Left colon (tissue), 2 donors: ENCODE measurements around the gene PDE1A. TPM values are rescaled to one million over a fixed set of nuclear protein-coding genes. Genes with fewer than 3 reads are reported as not detected.

Source experiments
- ATAC-seq: fragments of 200-7000 bp; cut with Tn5 transposase; one replicate; pipeline ENCODE4 v1.9.1; 2020; ENCODE audit warnings: mild to moderate bottlenecking, moderate library complexity
- DNase-seq, 2 donors: peaks; one replicate each; pipeline ENCODE4 v3.0.0-alpha.2; 2020
- intact Hi-C, 2 donors: fragments of 100-400 bp; cut with DNase I in 1 of 2; cut with micrococcal nuclease in 1 of 2; formaldehyde crosslinking; loops; one replicate each; pipeline versions ENCODE4 v1.11.2 to v1.14.0; 2022; cut with DNase I, micrococcal nuclease
- total RNA-seq, 2 donors: library from RNA; stranded (reverse); fragmentation: NEBNext Ultra II Directional; extraction: Animal tissue kit (Norgen Biotek cat#: 25700); gene quantifications; one replicate each; pipeline ENCODE4 v1.2.1, GENCODE V29; 2021
- donor health status: DM: no; HTN: no; CAD: no.
- donor health status: DM: yes; HTN: yes; CAD: no.

The PDE1A gene
- total RNA-seq, 2 donors from 2014 or later, result 2.2 to 4.0 TPM

DNA sequence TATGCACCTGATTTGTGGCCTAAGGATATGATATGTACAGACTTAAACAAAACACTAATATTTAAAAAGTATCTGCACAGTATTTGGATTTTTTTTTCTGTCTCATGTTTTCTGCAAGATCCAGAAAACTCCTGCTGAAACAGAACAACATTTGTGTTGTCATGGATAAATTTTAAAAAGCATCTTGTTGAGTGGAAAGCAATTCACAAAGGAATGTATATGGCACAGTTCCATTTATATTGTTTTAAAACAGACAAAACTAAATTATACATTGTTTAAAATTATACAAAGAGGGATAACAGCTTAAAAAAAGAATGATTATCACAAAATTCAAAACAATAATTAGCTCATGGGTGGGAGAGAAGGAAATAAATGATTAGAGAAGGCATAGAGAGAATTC, 247.7 kb downstream of the PDE1A start:
- intact Hi-C loops, result no loop called here
- no peak for DNase-seq

DNA sequence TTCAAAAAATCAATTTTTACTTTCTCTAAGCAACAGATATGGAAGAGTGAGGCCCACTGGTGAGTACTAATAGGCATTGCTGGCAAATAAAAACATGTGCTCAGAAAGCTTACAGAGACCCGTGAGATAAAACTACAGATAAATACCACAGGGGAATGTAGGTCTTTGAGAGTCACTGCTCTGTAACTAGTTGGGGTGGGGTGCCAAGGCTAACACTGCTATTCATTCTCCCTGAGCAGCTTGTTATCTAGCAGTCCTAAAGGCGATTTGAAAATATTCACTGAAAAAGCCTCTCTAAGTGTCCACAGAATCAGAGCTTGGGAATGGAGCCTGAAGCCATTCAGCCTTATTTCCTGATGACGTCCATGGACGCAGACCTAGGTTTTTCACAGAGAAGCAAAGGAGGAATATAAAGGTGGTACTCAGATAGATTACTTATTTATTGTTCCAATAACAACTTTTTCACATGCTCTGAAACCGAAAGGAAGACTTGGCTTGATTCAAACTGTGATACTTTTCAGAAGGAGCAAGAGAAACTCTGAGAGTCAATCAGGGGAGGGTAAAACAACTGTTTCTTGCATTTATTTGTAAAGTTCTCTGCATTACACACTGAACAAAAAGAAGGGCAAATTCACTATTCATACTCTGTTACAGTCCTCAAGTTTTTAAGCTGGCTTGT, 252.8 kb downstream of the PDE1A start:
- ATAC-seq, result no peak
- DNase-seq, result no peak
- intact Hi-C loops, result no loop called here

More for the DNA sequence above, 247.7 kb downstream of the PDE1A start:
- ATAC-seq, result no peak

DNA sequence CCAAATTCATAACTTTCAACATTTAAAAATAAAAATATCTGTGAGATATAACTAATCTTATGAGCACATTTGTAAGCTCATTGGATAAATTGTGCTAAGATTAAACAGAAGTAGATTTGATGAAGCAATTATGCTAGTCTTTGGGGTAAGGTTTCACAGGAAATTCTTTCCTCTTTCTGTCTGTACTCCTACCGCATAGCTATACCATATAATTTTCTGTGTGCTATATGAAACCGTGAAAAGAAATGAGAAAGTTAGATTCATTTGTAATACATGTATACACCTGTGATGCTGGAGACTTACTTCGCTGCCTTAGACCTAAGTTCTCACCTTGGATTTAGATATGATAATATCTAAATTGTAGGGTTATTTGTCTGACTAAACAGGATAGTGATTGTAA, 256.5 kb downstream of the PDE1A start:
- ATAC-seq, result no peak
- intact Hi-C loops, result no loop called here

DNA sequence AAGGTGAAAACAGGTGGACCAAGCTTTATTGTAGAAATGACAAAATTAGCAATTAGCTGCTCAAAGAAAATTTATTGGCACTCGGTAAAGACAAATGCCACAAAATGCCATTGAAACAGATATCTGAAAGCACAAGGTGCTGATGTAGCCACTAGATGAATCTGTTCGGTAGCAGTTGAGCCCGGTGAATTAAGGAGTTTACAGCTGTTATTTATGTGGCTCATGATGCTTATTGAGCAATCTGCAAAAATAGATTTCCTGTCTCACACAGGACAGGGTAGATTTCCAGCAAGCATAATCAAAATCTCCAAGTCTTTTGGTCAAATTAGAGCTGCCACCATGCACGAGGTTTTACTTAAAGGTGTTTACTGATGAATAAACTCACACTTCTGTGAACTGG, 259.0 kb downstream of the PDE1A start:
- DNase-seq (no peak), ATAC-seq (no peak)
- intact Hi-C loops, result no loop called here

More for the DNA sequence above, 256.5 kb downstream of the PDE1A start:
- DNase-seq, result no peak

DNA sequence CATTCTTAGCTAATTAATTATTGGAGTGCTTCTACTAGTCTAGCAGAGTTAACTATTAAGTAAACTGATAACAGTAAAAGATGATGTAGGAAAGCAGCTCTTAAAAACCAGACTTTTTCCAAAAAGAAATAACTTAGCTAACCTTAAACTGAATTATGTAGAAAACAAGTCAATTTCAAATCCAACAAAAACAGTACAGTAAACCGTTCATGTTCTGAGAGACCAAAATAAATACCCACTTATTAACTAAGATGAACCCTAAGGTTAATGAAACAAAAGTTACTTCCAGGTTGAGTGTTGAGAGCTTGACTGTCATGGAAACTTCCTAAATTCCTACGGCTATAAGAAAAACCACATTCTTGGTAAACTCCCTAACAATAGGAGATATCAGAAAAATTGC, 260.0 kb downstream of the PDE1A start:
- ATAC-seq (no peak), DNase-seq (no peak)
- intact Hi-C loops, result no loop called here

DNA sequence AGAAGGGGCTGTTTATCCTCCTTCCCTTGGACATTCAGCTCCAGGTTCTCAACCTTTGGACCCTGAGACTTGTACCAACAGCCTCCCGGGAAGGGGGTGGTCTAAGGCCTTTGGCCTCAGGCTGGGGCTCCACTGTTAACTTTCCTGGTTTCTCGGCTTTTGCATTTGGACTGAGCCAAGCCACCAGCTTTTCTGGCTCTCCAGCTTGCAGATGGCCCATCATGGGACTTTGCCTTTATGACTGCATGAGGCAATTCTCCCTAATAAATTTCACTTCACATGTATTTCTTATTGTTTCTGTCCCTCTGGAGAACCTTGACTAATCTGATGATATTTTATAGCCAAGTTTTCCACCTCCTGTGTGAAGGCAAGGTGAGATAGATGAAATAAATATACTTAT, 260.4 kb downstream of the PDE1A start:
- no peak for ATAC-seq
- intact Hi-C loops, result no loop called here

DNA sequence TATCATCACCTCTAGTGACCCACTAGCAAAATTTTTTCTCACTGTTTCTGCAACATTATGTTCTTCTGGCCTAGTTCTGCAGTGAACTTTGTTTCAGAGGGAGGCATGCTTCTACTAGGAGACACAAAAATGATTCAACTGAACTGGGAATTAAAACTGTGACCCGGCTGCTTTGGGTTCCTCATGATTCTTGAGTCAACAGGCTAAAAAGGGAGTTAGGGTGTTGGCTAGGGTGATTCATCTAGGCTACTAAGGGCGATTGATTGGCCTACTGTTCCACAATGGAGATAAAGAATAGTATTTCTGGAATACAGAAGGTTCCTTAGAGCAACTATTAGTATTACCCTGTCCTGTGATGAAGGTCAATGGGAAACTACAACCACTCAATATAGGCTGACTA, 261.6 kb downstream of the PDE1A start:
- ATAC-seq, result no peak
- DNase-seq, result no peak
- intact Hi-C loops, result no loop called here

More for the DNA sequence above, 260.4 kb downstream of the PDE1A start:
- DNase-seq, result no peak

DNA sequence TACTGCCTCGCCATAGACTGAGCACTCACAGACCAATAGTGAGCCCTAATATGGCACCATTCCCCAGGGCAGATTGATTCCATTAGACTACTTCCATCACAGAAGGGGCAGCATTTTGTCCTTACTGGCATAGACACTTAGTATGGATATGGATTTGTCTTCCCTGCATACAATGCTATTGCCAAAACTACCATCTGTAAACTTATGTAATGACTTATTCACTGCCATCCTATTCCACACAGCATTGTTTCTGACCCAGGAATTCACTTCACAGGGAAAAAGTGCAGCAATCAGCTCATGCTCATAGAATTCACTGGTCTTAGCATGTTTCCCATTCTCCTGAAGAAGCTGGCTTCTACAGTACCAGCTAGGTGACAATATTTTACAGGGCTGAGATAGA, 262.1 kb downstream of the PDE1A start:
- no peak for ATAC-seq
- intact Hi-C loops, result no loop called here
- DNase-seq, result no peak

DNA sequence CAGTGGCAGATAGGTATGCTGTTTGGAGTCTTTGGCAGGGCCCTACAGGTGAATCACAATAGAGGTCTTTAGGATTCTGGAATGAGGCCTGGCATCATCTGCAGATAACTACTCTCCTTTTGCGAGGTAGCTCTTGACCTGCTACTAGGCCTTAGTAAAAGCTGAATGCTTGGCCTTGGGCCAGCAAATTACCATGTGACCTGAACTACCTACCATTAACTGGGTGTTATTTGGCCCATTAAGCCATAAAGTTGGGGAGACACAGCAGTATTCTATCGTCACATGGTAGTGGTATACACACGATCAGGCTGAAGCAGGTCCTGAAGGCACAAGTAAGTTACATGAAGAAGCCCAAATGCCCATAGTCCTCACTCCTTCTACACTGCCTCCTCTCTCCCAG, 263.0 kb downstream of the PDE1A start:
- peak in 1 of 2 donors; percentile 25 for DNase-seq
- peak; percentile 53 for ATAC-seq
- intact Hi-C loops, result no loop called here

DNA sequence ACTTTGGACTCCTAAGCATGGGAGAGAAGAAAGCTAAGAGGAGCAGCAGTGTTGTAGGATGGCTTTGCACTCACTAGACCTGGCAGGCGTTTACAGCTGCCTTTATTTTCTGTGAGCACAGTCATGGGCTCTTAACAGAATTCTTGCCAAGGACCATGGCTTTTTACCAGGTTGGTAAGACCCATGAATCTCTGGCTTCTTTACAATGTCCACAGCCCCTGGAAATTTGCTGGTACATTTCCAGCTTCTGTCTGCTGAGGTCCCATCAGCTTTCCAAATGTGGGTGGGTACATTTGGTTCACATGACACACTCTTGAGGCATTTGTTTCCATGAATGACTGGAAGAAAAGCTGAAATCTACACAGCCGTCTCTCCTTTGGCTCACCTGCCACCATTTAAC, 278.5 kb downstream of the PDE1A start:
- no peak for DNase-seq
- intact Hi-C loops, result no loop called here
- no peak for ATAC-seq

DNA sequence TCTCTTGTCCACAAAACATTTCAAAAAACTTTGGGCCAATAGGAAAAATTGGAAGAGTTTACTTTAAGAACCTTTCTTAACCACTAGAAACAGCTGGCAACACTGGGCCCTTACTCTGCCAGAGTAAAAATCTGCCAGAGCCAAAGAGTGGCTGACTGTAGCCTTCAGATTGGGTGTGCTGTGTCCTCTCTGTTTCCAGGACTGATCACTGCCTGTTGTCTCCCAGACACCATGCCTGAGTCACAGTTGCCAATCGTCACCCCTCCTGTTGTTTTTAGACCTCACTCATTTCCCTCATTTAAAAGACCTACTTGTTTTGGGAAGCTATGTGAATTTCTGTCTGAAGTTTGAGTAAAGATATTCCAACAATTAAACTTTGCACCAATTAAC, 282.1 kb downstream of the PDE1A start:
- intact Hi-C loops, result no loop called here
- DNase-seq (no peak), ATAC-seq (no peak)

DNA sequence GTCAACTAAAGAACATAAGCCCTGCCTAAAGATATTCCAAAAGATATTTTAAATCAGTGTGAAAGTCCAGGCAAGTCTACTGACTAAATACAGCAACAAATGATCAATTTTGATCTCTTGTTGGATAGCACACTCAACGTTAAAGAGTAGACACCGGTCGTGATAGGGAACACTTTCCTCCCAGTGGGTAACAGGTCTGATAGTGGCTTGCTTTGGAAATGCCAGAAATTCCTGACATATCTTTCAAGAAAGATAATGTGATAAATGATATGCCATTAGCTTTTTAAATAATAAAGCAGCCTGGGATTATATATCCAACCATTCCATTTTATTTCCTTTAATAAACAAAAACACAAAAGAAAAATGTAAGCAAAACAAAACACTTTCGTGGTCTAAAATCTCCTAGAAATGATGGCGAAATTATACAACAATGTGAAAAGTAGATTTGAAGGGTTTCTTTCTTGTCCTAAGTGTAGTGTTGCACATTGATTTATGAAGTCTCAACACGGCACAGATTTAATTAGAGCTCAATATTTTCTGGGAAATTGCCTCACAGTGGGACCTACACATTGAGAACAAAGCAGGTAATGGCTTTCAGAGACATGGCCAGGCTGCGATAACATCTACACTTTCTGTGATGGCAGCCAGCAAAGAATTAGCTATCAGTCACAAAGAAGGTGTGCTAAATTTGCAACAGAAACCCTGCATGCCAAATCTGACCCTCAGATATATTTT, 282.6 kb downstream of the PDE1A start:
- intact Hi-C loops, result no loop called here
- no peak for ATAC-seq
- no peak for DNase-seq

DNA sequence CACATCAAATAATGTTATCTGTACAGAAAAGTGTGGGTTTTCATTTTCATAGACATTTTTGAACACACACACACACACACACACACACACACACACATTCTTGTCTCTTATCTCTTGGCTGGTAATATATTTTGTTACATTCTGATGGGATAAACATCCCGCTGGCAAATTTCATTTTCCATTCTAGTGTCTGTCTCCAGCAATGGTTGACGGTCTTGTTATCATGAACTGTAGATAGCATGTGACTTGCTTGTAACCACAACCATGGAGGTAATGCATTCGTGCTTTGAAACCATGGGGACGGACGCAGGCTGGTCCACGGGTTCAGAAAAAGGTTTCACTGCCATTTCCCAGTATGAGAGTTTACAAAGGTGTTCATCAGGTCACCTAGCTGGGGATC, 284.8 kb downstream of the PDE1A start:
- ATAC-seq, result no peak
- DNase-seq, result no peak
- intact Hi-C loops, result no loop called here

DNA sequence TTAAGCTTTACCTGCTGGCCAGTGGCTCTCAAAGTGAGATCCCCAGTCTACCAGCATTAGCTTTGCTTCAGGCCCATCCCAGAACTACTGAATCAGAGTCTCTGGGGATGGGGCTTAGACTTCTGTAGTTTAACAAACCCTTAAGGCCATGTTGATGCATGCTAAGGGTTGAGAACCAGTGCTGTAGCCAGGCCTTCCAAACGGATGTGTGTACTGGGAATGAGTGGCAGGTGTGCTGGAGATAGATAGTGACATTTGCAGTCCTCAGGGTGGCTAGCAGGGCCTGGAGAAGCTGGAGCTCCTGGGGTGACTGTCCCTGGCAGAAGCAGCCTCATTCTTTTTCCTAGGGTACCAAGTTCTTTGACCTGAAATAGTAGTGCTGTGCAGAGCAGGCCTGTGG, 292.6 kb downstream of the PDE1A start:
- ATAC-seq (no peak), DNase-seq (no peak)
- intact Hi-C loops, result no loop called here

DNA sequence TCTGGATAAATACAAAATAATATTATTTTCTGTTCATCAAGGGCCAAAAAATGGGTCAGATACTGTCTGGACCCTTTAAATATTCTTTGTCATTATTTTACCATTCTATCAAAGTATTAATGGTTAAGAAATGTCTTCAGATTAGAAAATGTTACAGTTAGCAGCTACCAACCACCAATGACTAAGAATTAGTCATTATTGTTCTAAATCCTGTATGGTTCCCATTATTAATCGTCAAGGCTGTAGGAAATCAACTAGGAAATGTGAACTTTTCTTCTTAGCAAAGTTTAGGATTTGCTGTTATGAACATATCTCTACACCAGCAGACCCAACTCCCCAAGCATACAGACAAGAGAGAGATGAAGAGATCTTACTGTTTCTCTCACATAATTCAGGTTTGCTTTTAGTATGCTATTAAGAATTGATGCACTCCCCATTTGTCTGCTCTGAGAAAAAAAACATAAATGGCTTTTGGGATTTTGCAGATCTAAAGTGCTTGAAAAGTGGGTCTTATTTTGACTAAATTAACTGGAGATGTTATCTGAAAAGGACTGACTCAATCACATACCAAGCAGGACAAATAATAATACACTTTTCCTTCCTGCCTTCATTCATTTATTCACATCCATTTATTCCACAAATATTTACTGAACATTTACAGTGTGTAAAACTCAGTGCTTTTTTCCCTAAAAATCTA, 293.5 kb downstream of the PDE1A start:
- ATAC-seq (no peak), DNase-seq (no peak)
- intact Hi-C loops, result no loop called here

DNA sequence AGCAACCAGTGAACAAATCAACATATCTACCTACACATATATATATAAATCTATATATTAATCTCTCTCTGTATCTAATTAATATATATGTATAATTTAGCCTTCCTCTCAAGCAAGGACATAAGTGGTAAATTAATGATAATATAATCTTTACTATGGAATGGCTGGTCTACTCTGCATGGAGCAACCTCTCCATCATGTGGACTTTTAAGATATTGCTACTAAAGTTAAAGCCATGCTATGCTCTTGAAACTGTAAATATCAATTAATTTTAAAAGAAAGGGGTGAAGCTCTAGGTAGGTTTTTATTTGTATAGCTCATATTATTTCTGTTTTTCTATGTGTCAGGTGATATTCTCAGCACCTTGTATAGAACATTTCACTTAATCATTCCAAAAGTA, 294.2 kb downstream of the PDE1A start:
- ATAC-seq (no peak), DNase-seq (no peak)
- intact Hi-C loops, result no loop called here

DNA sequence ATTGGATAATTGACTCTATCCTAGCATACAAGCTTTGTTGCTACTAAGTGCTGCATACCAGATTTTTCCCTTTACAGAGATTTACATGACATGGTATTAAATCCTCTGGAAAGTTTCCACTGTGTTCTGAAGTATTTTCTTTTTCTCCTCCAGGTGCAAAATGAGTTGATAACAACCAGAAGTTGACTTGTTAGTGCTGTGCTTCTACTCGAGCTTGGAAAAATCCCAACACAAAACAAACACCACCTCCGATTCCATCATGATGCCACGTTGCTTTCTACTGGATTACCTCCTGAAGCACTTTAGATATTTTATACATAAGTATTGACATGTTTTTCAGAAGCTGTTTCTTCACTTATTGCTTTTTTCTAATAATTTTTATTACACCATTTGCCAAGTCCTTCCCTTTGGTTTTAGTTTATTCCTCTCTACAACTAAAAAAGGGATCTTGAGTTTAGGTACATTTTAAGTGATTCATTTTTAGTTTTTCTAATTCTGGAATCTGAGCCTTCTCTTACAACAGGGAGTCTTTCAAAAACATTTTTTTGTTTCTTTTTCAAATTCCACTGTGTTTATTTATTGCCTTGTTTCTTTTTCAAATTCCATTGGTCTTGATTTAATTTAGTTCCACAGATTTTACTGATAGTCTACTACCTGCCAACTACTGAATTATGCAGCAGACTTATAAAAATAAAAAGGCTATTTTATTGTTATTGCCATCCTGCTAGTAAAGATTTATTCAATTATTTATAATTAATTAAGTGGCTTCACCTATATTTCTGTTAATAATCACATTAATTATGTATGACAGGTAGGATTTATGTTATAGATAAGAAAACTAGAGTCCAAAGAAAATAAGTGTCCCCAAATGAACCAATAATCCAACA, 297.8 kb downstream of the PDE1A start:
- intact Hi-C loops, result no loop called here

DNA sequence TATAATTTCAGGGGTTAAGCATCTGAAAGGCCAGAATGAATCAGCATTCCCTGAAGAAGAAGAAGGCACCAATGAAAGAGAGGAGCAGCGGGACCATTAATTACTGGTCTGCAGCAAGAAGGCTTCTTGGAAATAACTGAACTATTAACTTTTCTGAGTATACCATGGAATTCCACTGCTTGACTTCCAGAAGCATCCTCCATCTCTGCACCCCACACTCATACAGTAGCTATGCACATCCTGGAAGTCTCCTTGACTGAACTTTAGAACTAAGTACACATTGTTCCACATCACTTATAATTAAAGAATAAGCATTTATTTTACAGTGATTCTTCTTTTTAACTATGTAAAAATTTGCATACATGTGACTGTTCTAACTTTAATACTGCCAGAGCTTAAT, 309.6 kb downstream of the PDE1A start:
- ATAC-seq, result no peak
- intact Hi-C loops, result no loop called here
- DNase-seq, result no peak

More for the DNA sequence above, 297.8 kb downstream of the PDE1A start:
- ATAC-seq (no peak), DNase-seq (no peak)

DNA sequence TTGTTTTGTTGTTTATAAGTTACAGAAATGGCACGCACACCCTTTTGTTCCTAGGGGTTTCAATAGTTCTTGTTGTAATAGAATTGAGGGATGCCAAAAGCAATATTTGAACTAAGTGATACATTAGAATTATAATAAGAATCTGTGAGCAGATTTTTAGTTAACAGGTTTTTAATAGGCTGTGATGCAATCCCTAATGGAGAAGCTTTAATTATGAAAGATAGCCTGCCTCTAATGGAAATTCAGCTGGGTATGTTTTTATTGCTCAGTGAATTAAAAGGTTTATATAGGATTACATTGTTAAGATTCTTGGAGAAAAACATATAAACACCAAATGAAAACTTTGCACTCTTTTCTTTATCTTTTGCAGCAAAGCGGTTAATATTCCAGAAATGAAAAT, 310.1 kb downstream of the PDE1A start:
- ATAC-seq (no peak), DNase-seq (no peak)
- intact Hi-C loops, result no loop called here
